A204.1 (cell line): ENCODE data around the gene PLEKHA5.
A peak's percentile ranks its signal among the peaks of the same experiment; 100 is the strongest.
"Not testable (repeated sequence)": the region's sequence is repeated elsewhere in the genome, so short reads cannot be mapped to it uniquely, and the experiment has no call there.

ENCODE experiments used
- FAIRE-seq: peaks from 2 replicates; lab custom pipeline; 2012; peaks lifted over from hg19 to GRCh38; lab: Jason Lieb, UNC

PLEKHA5 gene

DNA sequence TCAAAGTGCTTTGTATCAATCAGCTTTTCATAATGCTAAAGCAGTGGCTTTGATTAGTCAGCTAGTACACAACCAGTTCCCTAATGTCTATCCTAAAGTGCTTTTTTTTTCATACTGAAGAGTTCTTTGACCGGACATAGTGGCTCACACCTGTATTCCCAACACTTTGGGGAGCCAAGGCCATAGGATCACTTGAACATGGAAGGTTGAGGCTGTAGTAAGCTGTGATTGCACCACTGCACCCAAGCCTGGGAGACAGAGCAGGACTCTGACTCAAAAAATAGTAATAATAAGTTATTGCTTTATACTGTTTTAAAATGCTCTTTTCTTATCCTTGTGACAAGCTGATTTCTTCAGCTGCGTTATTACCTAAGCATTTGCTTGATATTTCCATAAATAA, 155.1 kb downstream of the PLEKHA5 start:
- FAIRE-seq = no peak

DNA sequence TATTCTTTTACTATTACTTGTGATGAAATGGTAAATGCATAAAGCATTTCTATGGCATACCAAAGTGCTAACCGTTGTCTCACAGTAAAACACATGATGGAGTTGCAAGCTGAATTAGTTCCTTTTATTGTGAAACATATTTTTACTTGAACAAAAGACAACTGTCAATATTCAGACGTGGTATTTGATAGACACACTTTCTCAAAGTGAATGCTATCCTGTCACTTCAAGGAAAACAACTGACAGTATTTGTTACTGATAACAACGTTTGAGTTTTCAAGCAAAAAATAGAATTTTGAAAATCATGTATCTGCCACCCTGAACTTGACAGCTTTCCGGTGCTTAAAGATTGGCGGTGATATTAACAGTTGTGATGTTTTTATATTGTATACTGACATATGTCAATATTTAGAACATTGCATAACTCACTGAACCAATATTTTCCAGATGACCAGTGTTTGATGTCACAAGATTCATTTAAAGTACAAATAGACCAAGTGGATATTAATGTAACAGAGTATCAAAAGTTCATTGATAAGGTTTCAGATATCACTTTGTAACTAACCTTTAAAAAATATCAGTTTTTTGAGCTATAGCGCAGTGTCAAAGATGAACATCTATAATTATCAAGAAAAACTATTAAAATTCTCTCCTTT, 156.4 kb downstream of the PLEKHA5 start:
- FAIRE-seq = no peak

DNA sequence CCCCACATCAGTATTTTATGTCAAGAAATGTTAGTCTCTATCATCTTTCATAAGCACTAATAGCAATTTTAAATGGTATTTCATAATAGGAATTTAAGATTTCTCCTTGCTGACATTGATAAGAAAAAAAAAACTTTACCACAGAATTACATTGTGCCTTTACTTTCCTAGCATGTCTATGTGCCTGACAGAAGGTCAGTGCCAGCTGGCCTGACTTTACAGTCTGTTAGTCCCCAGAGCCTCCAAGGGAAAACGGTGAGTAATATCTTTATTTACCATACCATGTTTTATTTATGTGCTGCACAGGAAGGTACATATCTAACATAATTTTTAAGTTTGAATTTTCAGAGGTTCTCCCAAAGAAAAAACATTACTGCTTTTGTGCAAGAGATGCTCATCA, 157.8 kb downstream of the PLEKHA5 start:
- no peak for FAIRE-seq

DNA sequence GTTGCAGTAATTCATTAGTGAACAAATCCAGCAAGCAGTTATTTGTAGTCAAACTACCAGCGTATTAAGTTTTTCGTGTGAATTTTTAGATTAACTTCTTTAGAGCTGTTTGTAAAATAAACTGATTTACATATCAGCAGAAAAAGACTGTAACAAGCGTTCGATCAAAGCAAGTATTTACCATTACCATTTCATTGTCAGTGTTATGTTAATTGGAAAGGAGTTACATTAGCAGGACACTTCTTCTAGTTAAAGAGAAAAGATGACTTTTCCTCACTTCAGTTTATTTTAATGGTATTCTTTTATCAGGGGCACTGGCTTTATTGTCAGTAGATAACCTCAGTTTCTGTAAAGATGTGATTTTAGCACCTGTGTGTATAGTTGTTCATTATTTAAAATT, 158.6 kb downstream of the PLEKHA5 start:
- FAIRE-seq = no peak

DNA sequence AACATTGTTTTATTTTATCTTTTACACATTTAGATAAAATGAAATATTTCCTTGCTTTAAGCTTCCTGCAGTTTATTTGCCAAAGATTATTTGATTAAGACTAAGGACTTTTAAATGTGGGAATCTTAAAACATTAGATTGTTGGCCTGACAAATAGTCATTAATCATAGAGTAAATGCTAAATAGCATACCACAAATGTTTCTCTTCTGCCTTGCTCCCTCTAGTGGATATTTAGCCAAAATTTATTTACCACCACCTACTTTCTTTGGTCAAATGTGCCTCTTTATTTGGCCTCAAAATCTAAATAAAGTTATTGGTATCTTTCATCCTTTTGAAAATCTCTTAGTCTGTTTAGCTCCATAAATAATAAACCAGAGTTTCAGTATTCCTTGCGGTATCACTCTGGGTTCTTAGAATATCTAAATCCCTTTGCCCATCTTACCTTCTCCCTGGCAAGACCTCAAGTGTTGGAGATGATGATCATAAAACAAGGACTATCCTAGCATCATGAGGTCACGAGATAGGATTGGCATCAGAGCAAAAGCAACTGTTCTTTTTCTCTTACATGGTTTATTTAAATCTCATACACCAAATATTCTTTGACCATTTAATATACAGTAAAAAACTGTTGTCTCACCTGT, 159.2 kb downstream of the PLEKHA5 start:
- peak; percentile 96 for FAIRE-seq

DNA sequence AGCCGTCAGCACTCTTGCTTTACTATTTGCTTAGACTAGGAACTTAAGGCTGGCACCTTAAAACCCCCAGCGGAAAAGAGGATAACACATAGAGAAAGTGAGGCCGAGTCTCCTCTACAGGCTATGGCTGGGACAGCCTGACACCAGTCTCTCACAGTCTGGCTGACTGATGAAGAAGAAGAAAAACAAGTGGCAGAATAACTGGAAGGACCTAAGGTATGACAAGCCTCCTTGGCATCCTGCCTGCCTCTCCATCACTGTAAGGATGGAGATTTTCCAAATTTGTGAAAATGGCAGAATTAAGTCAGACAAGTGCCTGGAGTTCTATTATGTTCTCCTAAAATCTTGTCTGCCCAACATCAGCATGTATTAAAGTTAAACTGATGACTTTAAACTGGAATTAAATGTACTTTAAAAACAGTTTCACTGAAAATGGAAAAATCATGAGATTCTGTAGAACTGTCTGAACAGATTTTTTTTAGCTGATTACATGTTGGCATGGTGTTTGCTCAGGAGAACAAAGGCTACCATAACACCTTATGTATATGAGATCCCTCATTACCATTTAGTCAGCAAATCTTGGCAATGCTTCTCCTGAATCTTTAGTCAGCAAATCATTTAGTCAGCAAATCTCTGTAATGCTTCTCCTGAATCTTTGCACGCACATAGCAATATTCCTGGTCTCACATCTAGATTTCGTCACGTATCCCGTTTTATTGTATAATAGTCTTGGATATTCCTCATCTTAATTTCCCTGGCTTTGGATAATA, 169.5 kb downstream of the PLEKHA5 start:
- FAIRE-seq = no peak

DNA sequence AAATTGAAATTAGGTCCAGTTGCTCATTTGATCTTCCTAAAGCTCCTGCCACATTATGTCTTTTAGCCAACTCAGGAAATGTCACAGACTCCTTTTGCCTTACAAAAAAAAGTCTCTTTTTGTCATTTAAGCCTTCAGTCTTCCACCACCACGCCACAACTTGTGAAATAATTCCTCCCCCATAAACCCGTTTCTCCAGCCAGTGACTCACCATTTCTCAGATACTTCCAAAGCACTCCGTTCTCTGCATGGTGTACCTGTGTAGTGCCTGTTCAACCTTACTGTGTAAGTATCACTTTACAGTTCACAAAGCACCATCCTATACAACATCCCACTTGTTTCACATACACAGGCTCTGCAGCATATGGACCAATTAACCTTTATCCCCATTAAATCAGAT, 170.2 kb downstream of the PLEKHA5 start:
- no peak for FAIRE-seq

DNA sequence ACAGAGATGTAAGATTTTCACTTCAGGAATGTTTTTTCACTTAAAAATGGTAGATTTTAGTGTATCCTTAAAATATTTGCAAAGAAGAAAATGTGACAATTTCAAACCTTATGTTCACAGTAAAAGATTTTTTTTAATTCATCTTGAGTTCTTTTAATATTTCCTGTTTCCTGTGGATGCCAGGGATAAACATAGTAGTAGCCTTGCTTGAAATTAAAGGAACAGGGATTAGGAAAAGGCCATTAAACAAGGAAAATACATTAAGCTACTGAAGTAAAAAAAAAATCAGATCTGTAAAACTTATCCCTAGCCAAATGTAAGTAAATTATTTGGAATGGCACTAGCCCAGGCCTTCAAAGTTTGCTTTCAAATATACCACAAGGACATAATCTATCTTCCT, 171.7 kb downstream of the PLEKHA5 start:
- FAIRE-seq = no peak

DNA sequence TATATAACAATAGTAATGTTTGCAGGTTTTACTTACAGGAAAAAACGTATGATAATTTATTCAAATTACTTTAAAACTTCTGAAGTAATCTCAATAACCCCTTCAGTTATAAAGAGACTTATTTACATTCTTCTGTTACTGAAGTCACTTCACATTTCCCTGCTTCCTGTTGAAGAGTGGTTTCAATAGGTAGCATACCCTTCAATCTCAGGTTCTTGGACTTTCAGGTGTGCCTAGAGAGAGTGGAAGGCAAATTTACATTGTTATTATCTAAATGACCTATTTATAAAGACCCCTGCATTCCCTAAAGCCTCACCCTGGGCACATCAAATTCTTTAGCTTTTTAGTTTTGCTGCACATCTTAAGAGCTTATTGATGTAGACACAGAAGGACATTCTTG, 172.2 kb downstream of the PLEKHA5 start:
- FAIRE-seq = no peak

DNA sequence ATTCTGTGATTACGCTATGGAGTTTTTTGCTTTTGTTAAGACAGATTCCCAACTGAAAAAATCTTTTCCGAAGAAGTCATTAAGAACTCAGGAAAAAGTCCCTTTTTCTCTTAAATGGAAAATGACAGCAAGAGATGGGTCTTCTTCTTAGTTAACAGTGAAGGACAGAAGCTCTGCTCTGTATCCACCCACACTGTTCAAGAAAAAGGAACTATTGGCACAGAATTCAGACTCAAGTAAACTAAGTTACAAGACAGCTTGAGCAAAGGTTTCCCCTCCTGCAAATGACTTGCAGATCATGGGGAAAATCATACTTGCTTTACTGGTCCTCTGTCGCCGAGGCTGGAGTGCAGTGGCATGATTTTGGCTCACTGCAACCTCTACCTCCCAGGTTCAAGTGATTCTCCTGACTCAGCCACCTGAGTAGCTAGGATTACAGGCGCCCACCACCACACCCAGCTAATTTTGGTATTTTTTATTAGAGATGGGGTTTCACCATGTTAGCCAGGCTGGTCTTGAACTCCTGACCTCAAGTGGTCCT, 172.6 kb downstream of the PLEKHA5 start:
- no peak for FAIRE-seq

DNA sequence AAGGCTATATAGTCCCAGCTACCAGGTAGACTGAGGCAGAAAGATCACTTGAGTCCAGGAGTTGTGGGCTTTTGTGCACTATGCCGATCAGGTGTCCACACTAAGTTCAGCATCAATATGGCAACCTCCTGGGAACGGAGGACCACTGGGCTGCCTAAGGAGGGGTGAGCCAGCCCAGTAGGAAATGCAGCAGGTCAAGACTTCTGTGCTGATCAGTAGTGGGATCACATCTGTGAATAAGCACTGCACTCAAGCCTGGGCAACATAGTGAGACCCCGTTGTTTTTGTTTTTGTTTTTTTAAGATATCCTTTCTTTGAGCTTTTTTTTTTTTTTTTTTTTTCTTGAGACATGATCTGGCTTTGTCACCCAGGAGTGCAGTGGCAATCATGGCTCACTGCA, 174.0 kb downstream of the PLEKHA5 start:
- FAIRE-seq = no peak

DNA sequence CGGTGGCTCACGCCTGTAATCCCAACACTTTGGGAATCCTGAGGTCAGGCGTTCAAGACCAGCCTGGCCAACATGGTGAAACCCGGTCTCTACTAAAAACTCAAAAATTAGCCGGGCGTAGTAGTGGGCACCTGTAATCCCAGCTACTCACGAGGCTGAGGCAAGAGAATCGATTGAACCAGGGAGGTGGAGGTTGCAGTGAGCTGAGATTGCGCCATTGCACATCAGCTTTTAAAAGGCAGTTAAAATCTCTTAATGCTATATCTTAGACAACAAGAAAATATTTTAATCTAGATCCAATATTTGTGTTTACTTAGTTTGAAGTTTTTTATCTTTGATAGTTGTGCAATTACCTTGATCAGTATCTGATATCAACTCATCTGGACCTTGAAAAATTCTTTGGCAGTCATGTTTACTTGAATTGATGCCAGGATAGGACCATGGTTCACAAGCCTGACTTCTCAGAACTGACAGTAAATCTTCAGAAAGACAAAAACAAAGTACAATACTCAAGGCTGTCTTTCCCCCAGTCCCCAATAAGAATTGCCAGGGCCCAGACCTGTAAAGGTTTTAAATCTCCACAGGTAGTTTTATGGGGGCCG, 174.7 kb downstream of the PLEKHA5 start:
- FAIRE-seq = no peak

DNA sequence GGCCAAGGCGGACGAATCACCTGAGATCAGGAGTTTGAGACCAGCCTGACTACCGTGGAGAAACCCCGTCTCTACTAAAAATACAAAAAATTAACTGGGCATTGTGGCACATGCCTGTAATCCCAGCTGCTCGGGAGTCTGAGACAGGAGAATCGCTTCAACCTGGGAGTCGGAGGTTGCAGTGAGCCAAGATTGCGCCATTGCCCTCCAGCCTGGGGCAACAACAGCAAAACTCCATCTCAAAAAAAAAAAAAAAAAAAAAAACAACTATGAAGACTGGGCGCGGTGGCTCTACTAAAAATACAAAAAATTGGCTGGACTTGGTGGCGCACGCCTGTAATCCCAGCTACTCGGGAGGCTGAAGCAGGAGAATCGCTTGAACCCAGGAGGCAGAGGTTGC, 176.1 kb downstream of the PLEKHA5 start:
- not testable (repeated sequence) for FAIRE-seq

DNA sequence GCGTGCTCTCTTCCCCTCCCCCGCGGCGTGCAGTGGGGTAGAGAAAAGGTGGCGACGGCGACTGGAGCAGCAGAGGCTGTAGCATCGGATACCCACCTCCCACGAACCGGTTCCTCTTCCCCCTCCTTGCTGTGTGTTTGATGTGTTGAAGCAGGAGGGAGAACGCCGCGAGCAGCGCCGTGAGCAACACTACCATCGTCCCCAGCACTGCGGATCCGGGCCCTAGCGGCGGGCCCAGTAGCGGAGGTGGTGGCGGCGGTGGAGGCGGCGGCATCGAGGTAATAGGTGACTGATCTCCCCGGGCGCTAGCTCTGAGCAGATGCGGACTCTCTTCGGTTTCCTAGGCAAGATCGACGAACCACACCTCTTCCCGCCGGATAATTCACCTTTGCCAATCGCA, 176.8 kb downstream of the PLEKHA5 start:
- no peak for FAIRE-seq

DNA sequence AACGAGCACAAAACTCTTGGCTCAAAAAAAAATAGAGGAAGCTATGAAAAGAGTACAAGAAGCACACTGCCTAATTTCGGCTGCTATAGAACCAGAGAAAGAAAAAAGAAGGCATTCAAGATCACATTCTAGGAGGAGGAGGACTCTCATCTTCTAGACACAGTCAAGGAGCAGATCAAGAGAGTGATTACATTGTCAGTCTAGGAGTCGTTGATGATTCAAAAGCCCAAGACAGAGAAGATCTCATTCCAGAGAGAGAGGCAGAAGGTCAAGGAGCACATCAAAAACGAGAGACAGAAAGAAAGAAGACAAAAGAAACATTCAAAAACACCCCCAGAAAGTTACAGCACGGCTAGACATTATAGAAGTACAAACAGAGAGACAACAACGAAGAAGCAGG, 177.9 kb downstream of the PLEKHA5 start:
- FAIRE-seq = no peak

DNA sequence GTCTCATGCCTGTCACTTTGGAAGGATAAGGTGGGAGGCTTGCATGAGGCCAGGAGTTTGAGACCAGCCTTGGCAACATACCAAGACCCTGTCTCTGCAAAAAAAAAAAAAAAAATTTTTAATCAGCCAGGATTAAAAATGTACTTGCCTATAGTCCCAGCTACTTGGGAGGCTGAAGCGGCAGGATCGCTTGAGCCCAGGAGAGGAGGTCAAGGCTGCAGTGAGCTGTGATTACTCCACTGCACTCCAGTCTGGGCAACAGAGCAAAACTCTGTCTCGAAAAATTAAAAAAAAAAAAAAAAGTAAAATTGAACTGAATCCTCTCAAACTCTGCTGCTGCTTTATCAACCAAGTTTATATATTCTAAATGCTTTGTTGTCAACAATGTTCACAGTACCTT, 181.6 kb downstream of the PLEKHA5 start:
- FAIRE-seq = no peak

DNA sequence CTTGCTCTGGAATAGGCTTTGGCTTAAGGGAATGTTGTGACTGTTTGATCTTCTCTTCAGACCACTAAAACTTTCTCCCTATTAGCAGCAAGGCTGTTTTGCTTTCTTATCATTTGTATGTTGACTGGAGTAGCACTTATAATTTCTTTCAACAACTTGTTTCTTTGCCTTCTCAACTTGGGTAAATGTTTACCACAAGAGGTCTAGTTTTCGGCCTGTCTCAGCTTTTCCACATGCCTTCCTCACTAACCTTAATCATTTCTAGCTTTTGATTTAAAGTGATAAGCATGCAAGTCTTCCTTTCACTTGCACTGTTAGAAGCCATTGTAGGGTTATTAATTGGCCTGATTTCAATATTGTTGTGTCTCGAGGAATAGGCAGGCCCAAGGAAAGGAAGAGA, 183.1 kb downstream of the PLEKHA5 start:
- FAIRE-seq = no peak

DNA sequence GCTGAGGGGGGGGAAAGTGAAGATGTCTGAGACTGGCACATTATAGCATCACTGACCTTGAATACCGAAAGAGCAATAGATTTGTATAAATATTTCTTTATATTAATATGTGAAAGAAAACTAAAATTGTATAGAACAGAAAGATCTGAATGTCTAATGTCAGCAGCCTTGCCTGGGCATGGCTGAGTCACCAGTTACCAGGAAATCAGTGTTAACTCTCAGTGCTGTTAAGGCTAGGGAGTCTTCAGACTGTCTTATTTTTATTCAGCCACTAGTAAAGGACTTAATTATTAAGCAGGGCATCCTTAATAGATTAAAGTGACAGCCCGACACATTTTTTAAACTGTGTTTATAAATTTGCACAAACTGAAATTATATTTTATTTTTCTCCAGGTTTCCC, 186.9 kb downstream of the PLEKHA5 start:
- FAIRE-seq = no peak

DNA sequence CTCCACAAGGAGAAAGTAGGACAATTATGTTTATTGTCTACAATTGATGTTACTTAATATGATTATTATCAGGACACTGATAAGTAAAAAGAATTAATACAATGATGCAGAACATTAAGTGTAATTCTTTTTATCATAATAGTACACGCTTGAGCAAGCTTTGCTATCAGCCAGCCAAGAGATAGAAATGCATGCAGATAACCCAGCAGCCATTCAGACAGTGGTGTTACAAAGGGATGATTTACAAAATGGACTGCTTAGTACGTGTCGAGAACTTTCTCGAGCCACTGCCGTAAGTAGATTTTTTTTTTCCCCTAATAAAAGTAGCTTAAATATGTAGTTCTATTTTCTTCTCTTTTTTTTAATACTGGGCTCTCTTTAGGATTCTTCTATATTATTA, 192.8 kb downstream of the PLEKHA5 start:
- no peak for FAIRE-seq

DNA sequence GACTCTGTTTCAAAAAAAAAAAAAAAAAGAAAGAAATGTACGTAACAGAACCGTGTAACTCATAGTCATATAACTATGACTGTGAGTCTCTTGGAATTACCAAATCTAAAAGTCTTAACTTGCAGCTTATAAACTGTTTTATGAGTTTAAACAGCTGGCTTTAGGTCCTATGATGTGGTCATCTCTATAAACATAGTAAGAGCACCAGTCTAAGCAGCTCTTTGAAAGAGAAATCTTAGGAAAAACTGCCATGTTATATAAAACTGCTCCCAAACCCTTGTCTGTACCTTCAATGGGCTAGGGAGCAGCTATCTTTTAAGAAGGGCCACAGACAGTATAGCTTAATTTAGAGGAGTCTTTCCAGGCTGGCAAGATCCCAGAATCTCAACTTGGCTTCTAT, 194.3 kb downstream of the PLEKHA5 start:
- FAIRE-seq = no peak

DNA sequence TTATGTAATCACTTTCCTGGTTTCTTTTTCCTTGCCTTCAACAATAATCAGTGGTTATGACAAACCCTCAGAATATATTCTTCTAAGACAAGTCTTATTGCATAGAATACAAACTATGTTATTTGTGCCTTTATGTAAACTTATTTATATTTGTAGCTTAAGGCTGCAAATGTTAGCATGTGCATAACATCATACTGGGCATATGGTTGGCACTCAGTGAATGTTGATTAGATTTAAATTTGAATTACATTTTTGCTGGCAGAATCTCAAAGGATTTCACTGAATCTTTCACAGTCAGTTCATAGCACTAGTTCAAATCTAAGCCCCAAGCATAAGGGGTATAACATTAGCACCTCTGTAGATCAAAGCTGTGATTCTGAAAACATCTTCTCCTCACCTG, 196.6 kb downstream of the PLEKHA5 start:
- no peak for FAIRE-seq

DNA sequence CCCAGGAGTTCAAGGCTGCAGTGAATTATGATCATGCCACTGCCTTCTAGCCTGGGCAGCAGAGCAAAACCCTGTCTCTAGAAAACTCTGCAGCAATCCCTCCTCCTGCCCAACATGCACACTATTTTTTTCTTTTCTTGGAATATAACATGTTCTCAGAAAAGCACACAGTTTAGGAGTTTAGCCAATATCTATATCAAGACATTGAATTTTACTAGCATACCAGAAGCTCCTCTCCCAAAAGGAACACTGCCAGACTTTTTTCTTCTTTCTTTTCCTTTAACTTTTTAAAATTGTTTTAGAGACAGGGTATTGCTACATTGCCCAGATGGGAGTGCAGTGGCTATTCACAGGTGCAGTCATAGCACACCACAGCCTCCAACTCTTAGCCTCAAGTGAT, 202.7 kb downstream of the PLEKHA5 start:
- FAIRE-seq = no peak

DNA sequence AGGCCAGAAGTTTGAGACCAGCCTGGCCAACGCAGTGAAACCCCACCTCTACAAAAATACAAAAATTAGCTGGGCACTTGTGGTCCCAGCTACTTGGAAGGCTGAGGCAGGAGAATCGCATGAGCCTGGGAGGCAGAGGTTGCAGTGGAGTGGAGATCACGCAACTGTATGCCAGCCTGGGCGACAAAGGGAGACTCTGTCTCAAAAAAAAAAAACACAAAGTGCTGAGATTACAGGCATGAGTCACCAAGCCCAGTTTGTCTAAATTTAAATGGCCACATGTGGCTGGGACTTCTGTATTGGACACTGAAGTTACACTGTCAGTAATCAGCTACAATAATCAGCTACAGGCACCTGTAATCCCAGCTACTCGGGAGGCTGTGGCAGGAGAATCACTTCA, 208.9 kb downstream of the PLEKHA5 start:
- FAIRE-seq = no peak
